ENCODE measurements around the gene RNF208. TPM values are rescaled to one million over a fixed set of nuclear protein-coding genes. Genes with fewer than 3 reads are reported as not detected.

Gene RNF208
- total and polyA plus RNA-seq, 2 donors (not counting 3 experiments of a cell fraction or from before 2014, with no cell fraction given), result 1.3 to 4.8 TPM

DNA sequence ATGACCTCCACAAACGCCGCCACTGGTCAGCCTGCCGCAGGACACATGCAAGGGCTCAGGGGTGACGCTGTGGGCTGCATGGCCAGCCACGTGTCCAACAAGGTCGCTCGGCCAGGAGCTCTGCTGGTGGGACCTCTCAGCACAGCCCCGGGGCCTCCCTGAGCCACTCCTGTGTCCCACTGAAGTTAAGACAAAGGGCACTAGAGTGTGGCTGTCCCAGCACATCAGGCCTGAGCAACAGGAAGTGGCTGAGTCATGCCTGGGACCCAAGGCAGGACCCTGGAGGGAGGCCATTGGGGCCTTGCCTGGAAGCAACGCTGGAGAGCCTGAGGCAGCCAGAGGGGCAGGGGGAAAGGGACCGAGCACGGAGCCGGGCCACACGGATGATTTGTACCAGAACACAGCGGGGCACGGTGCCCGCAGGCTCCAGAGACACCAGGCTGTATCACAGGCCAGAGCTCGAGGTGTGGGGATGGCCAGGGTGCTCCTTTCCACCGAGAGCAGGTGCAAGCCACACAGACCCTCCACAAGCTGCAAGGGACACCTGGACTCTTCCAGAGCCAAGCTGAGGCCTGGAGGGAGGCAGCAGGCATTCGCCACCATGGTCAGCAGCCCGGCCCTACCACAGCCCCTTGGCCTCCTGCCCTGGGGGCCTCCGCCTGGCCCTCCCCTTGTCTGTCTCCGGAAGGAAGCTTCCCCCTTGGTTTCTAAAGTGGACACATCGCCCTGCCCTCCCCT, 43.7 kb downstream of the RNF208 start:
- Histone ChIP-seq H3K79me2 (ENCODE audit: control insufficient read depth, insufficient read depth, low read length) (no peaks in the 10 kb centered on the region), H2AFZ (ENCODE audit: low read depth, low read length) (no peak overlapping the region), H3K27ac (ENCODE audit: insufficient read depth, low read depth, low read length) (no peak overlapping the region), H3K4me1 (ENCODE audit: control insufficient read depth, extremely low read depth, insufficient read depth, low read length) (peaks cover 6% of the 10 kb centered on the region), H3K9me3 (replicated peaks; ENCODE audit: control insufficient read depth, insufficient read depth, low read length) (no peaks in the 10 kb centered on the region), H3K36me3 (ENCODE audit: control insufficient read depth in 2 of 2, extremely low read depth in 1 of 2, insufficient read depth in 2 of 2, low read length in 2 of 2) (peaks cover 0 to 36% of the 10 kb centered on the region in 2 experiments), H3K27me3 (ENCODE audit: control insufficient read depth in 2 of 2, insufficient read depth in 2 of 2, low read length in 2 of 2) (no peaks in the 10 kb centered on the region), H3K4me2 (ENCODE audit: insufficient read depth, low read length) (no peak overlapping the region), H3K9me1 (replicated peaks; ENCODE audit: control insufficient read depth, extremely low read depth, insufficient read depth, low read length) (no peaks in the 10 kb centered on the region), H4K20me1 (replicated peaks; ENCODE audit: control insufficient read depth, extremely low read depth, insufficient read depth, low read length) (no peaks in the 10 kb centered on the region), H3K4me3 (replicated peaks in 1 of 3; ENCODE audit: insufficient read depth in 1 of 3, low read depth in 1 of 3, low read length in 3 of 3) (no peak overlapping the region), H3K9ac (replicated peaks; ENCODE audit: extremely low read depth, insufficient read depth, low read length) (no peak overlapping the region)
- dilution Hi-C loops (cut with MboI; ENCODE audit: extremely low pct_ligation_motif_present, low sequenced_read_pairs) (no loop called here), intact Hi-C loops (cut with micrococcal nuclease) (loop anchor here (5.0 kb wide), 1 partner anchor 61 kb away; no protein-coding TSS in a partner anchor)
- no TSS peak for BruUV-seq (replicated peaks)
- no peak for FAIRE-seq
- CTCF ChIA-PET, result interaction anchor here (1.3 kb wide), 1 partner anchor 58 kb away, joined by 4 read pairs; no protein-coding TSS in a partner anchor
- POLR2A ChIA-PET, result no interaction called here
- TF ChIP-seq FOS (IDR thresholded peaks at IDR 0.05; ENCODE audit: borderline replicate concordance, insufficient read depth, low read length), result peak; percentile 33
- TF ChIP-seq GATA2 (IDR thresholded peaks at IDR 0.05; ENCODE audit: insufficient read depth, insufficient read length, low read depth, low read length), result no peak
- DNase-seq (ENCODE audit: low read depth, low spot score), result no peak

DNA sequence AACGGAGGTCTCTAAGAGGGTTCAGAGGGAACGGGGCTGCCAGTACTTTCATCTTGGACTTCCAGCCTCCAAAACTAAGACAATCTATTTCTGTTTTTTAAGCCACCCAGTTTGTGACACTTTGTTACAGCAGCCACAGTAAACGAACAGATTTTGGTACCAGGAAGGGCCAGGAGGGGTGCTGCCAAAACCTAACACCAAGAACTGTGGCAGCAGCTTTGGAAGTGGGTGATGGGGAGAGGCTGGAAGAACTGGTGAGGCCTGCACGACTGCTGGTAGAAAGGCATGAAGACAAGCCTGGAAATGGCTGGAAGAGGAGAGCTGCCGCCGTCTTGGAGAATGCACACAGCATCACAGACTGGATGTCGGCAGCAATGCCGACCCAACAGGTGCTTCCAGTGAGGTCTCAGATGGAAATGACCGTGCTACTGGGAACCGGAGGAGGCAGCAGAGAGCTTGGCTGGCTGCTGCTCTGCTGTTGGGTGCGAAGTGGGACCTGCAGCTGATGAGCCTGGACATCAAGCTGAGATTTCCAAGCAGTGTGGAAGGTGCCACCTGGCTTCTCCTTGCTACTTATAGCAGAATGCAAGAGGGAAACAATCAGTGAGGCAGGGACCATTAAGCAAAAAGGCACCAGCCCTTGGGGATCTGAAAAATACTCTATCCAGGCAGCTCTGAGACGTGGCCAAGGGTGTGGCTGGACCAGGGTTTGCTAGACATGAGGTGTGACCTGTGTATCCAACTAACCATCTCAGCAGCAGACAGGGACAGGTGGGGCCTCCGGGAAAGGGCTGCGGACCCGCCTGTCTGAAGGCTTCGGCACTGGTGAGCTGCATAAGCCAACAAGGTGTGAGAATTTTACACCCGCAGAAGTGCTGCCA, 45.5 kb downstream of the RNF208 start:
- Histone ChIP-seq H3K4me1 (ENCODE audit: control insufficient read depth, extremely low read depth, insufficient read depth, low read length) (peaks cover 6% of the 10 kb centered on the region), H3K4me2 (ENCODE audit: insufficient read depth, low read length) (no peak overlapping the region), H3K9me3 (replicated peaks; ENCODE audit: control insufficient read depth, insufficient read depth, low read length) (no peaks in the 10 kb centered on the region), H3K27me3 (ENCODE audit: control insufficient read depth in 2 of 2, insufficient read depth in 2 of 2, low read length in 2 of 2) (no peaks in the 10 kb centered on the region), H2AFZ (ENCODE audit: low read depth, low read length) (no peak overlapping the region), H3K27ac (ENCODE audit: insufficient read depth, low read depth, low read length) (no peak overlapping the region), H3K9me1 (replicated peaks; ENCODE audit: control insufficient read depth, extremely low read depth, insufficient read depth, low read length) (no peaks in the 10 kb centered on the region), H3K9ac (replicated peaks; ENCODE audit: extremely low read depth, insufficient read depth, low read length) (no peak overlapping the region), H4K20me1 (replicated peaks; ENCODE audit: control insufficient read depth, extremely low read depth, insufficient read depth, low read length) (no peaks in the 10 kb centered on the region), H3K36me3 (ENCODE audit: control insufficient read depth in 2 of 2, extremely low read depth in 1 of 2, insufficient read depth in 2 of 2, low read length in 2 of 2) (peaks cover 0 to 24% of the 10 kb centered on the region in 2 experiments), H3K79me2 (ENCODE audit: control insufficient read depth, insufficient read depth, low read length) (no peaks in the 10 kb centered on the region), H3K4me3 (replicated peaks in 1 of 3; ENCODE audit: insufficient read depth in 1 of 3, low read depth in 1 of 3, low read length in 3 of 3) (no peak overlapping the region)
- FAIRE-seq, result peak; percentile 74
- CTCF ChIA-PET, result interaction anchor here (0.6 to 3.6 kb wide), 21 partner anchors 9 to 130 kb away, joined by 3 to 26 read pairs (median 5); partner anchors contain the start of genes ANAPC2, CYSRT1, RNF224 and SSNA1
- dilution Hi-C loops (cut with MboI; ENCODE audit: extremely low pct_ligation_motif_present, low sequenced_read_pairs), result no loop called here
- no TSS peak for BruUV-seq (replicated peaks)
- POLR2A ChIA-PET, result no interaction called here
- intact Hi-C loops (cut with micrococcal nuclease), result loop anchor here (2.0 to 5.0 kb wide), 2 partner anchors 50 to 59 kb away; partner anchors contain the start of gene RNF224
- TF ChIP-seq POLR2AphosphoS5 (IDR thresholded peaks at IDR 0.05; ENCODE audit: insufficient read depth, low read depth, low read length) (no peak), JUN (IDR thresholded peaks at IDR 0.05; ENCODE audit: borderline replicate concordance, insufficient read depth, insufficient read length, low read depth) (no peak), EZH2 (IDR thresholded peaks at IDR 0.05; ENCODE audit: borderline replicate concordance, low read depth, low read length, severe bottlenecking) (no peak), FOS (IDR thresholded peaks at IDR 0.05; ENCODE audit: borderline replicate concordance, insufficient read depth, low read length) (no peak), MYC (IDR thresholded peaks at IDR 0.05; ENCODE audit: low read depth, low read length) (no peak)
- TF ChIP-seq, protein P1, sequence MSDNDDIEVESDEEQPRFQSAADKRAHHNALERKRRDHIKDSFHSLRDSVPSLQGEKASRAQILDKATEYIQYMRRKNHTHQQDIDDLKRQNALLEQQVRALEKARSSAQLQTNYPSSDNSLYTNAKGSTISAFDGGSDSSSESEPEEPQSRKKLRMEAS (IDR thresholded peaks at IDR 0.05; ENCODE audit: insufficient read depth, insufficient read length), result no peak
- TF ChIP-seq, protein P2, sequence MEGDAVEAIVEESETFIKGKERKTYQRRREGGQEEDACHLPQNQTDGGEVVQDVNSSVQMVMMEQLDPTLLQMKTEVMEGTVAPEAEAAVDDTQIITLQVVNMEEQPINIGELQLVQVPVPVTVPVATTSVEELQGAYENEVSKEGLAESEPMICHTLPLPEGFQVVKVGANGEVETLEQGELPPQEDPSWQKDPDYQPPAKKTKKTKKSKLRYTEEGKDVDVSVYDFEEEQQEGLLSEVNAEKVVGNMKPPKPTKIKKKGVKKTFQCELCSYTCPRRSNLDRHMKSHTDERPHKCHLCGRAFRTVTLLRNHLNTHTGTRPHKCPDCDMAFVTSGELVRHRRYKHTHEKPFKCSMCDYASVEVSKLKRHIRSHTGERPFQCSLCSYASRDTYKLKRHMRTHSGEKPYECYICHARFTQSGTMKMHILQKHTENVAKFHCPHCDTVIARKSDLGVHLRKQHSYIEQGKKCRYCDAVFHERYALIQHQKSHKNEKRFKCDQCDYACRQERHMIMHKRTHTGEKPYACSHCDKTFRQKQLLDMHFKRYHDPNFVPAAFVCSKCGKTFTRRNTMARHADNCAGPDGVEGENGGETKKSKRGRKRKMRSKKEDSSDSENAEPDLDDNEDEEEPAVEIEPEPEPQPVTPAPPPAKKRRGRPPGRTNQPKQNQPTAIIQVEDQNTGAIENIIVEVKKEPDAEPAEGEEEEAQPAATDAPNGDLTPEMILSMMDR (IDR thresholded peaks at IDR 0.05; ENCODE audit: extremely low read depth in 1 of 2, insufficient read depth in 1 of 2, low read depth in 1 of 2, low read length in 2 of 2), result peak; percentile 48 to 66
- DNase-seq (ENCODE audit: low read depth, low spot score), result peak; percentile 20

All from endothelial cell of umbilical vein (primary cell).